ENCODE measurements around the gene BMPR1A. TPM values are rescaled to one million over a fixed set of nuclear protein-coding genes. Genes with fewer than 3 reads are reported as not detected.

BMPR1A gene
- total and polyA plus RNA-seq, 7 experiments from 2014 or later: 2.1 to 11.3 (median 5.6) TPM

- Histone ChIP-seq H3K4me3 (ENCODE audit: low read length) (no peak overlapping the region), H3K36me3 (ENCODE audit: control insufficient read depth in 2 of 3, insufficient read depth in 3 of 3, low read length in 3 of 3) (no peaks in the 10 kb centered on the region), H3K4me1 (ENCODE audit: control insufficient read depth in 2 of 2, insufficient read depth in 2 of 2, low read length in 2 of 2) (peaks cover 0 to 19% of the 10 kb centered on the region in 2 donors), H3K27ac (ENCODE audit: low read depth, low read length) (no peak overlapping the region), H3K9me3 (ENCODE audit: control insufficient read depth in 2 of 3, low read length in 3 of 3) (no peaks in the 10 kb centered on the region), H3K27me3 (ENCODE audit: control insufficient read depth in 2 of 2, insufficient read depth in 2 of 2, low read length in 2 of 2) (no peaks in the 10 kb centered on the region)
- H3K27me3 Mint-ChIP-seq: no peaks in the 10 kb centered on the region
- no peak overlapping the region for H3K4me3 Mint-ChIP-seq
- DNase-seq (no peak), ATAC-seq (no peak)
- H3K4me1 Mint-ChIP-seq: peaks cover 10 to 24% (median 20%) of the 10 kb centered on the region in 7 donors
- no peaks in the 10 kb centered on the region for H3K36me3 Mint-ChIP-seq
- peaks cover 0 to 2% (median 0%) of the 10 kb centered on the region in 11 donors for H3K9me3 Mint-ChIP-seq
- CTCF ChIA-PET: no interaction called here
- intact Hi-C loops (cut with micrococcal nuclease): no loop called here
- POLR2A ChIA-PET: interaction anchor here (0.8 to 1.2 kb wide), 2 partner anchors 12 to 20 kb away, joined by 3 to 6 read pairs; no protein-coding TSS in a partner anchor
- H3K27ac Mint-ChIP-seq: peak overlapping the region in 1 of 9 donors; percentile 51
Observed at GRCh38 chr10:86962136-86962980, 205.9 kb downstream of the BMPR1A start.

- H3K27ac ChIP-seq (ENCODE audit: low read depth, low read length): no peak overlapping the region
Observed at GRCh38 chr10:86962981-86963310, 206.5 kb downstream of the BMPR1A start.

GRCh38 chr10:86963341-86963919, 207.0 kb downstream of the BMPR1A start:
- Mint-ChIP-seq H3K9me3 (peaks cover 0 to 2% (median 0%) of the 10 kb centered on the region in 11 donors), H3K4me1 (peaks cover 10 to 31% (median 24%) of the 10 kb centered on the region in 7 donors), H3K27ac (no peak overlapping the region), H3K36me3 (no peaks in the 10 kb centered on the region), H3K27me3 (peaks cover 0 to 2% (median 0%) of the 10 kb centered on the region in 5 donors), H3K4me3 (no peak overlapping the region)
- peaks cover 0 to 24% of the 10 kb centered on the region in 2 donors for H3K4me1 ChIP-seq (ENCODE audit: control insufficient read depth in 2 of 2, insufficient read depth in 2 of 2, low read length in 2 of 2)
- DNase-seq (no peak), ATAC-seq (no peak)
- no peaks in the 10 kb centered on the region for H3K27me3 ChIP-seq (ENCODE audit: control insufficient read depth in 2 of 2, insufficient read depth in 2 of 2, low read length in 2 of 2)
- no peak overlapping the region for H3K4me3 ChIP-seq (ENCODE audit: low read length)
- H3K9me3 ChIP-seq (ENCODE audit: control insufficient read depth in 2 of 3, low read length in 3 of 3): no peaks in the 10 kb centered on the region
- intact Hi-C loops (cut with micrococcal nuclease): no loop called here
- H3K27ac ChIP-seq (ENCODE audit: low read depth, low read length): no peak overlapping the region
- no peaks in the 10 kb centered on the region for H3K36me3 ChIP-seq (ENCODE audit: control insufficient read depth in 2 of 3, insufficient read depth in 3 of 3, low read length in 3 of 3)
- ChIA-PET CTCF (interaction anchor here (1.2 kb wide), 1 partner anchor 20 kb away, joined by 3 read pairs; no protein-coding TSS in a partner anchor), POLR2A (interaction anchor here (1.4 kb wide), 1 partner anchor 18 kb away, joined by 3 read pairs; no protein-coding TSS in a partner anchor)

More at GRCh38 chr10:86962981-86963310, 206.5 kb downstream of the BMPR1A start:
- intact Hi-C loops (cut with micrococcal nuclease): no loop called here
- Mint-ChIP-seq H3K9me3 (peaks cover 0 to 2% (median 0%) of the 10 kb centered on the region in 11 donors), H3K36me3 (no peaks in the 10 kb centered on the region), H3K27ac (no peak overlapping the region), H3K27me3 (no peaks in the 10 kb centered on the region), H3K4me1 (peaks cover 10 to 30% (median 24%) of the 10 kb centered on the region in 7 donors), H3K4me3 (no peak overlapping the region)
- no peaks in the 10 kb centered on the region for H3K36me3 ChIP-seq (ENCODE audit: control insufficient read depth in 2 of 3, insufficient read depth in 3 of 3, low read length in 3 of 3)
- H3K4me1 ChIP-seq (ENCODE audit: control insufficient read depth in 2 of 2, insufficient read depth in 2 of 2, low read length in 2 of 2): peaks cover 0 to 24% of the 10 kb centered on the region in 2 donors
- DNase-seq (no peak), ATAC-seq (no peak)
- no peaks in the 10 kb centered on the region for H3K27me3 ChIP-seq (ENCODE audit: control insufficient read depth in 2 of 2, insufficient read depth in 2 of 2, low read length in 2 of 2)
- no peak overlapping the region for H3K4me3 ChIP-seq (ENCODE audit: low read length)
- ChIA-PET CTCF (no interaction called here), POLR2A (no interaction called here)
- H3K9me3 ChIP-seq (ENCODE audit: control insufficient read depth in 2 of 3, low read length in 3 of 3): no peaks in the 10 kb centered on the region

DNA sequence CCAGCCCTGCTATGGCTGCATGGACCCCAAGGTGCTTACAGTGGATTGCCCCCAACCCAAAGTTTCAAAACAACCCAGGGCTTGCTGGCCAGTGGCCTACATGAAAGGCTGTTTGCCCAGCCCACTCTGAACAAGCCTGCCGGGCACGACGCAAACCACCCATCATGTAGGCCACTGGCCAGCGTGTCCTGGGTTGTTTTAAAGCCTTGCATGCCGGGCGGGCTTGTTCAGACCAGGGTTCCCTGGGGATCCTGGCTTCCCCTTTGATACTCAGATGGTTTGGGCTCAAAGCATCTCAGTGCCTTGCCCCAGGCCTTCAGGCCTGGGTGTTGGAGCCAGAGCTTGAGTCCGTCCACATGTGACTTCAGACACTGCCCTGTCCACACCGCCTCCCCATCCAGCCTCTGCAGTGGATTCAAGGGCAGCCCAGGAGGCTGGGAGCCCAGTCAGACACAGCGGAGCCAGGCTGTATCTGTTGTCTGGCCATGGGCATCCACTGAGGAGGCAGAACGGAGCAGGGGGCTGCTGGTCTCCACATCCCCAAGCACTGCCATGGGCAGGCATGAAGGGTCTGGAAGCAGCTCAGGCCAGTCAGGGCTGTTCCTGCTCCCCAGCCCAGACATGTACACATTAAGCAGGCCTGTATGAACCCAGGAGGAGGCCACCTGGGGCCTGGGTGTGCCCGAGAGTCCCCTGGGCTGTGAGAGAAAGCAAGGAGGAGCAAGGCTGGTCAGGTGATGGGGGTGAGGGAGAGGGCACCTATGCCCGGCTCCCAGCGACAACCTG, 207.8 kb downstream of the BMPR1A start:
- no peaks in the 10 kb centered on the region for H3K27me3 ChIP-seq (ENCODE audit: control insufficient read depth in 2 of 2, insufficient read depth in 2 of 2, low read length in 2 of 2)
- Mint-ChIP-seq H3K4me3 (no peak overlapping the region), H3K4me1 (peaks cover 10 to 35% (median 29%) of the 10 kb centered on the region in 7 donors), H3K9me3 (peaks cover 0 to 2% (median 0%) of the 10 kb centered on the region in 11 donors), H3K27me3 (peaks cover 0 to 8% (median 0%) of the 10 kb centered on the region in 5 donors), H3K27ac (no peak overlapping the region), H3K36me3 (no peaks in the 10 kb centered on the region)
- H3K4me1 ChIP-seq (ENCODE audit: control insufficient read depth in 2 of 2, insufficient read depth in 2 of 2, low read length in 2 of 2): peaks cover 0 to 30% of the 10 kb centered on the region in 2 donors
- H3K4me3 ChIP-seq (ENCODE audit: low read length): no peak overlapping the region
- ATAC-seq: no peak
- DNase-seq: no peak
- H3K27ac ChIP-seq (ENCODE audit: low read depth, low read length): no peak overlapping the region
- ChIA-PET CTCF (interaction anchor here (1.2 kb wide), 1 partner anchor 21 kb away, joined by 3 read pairs; no protein-coding TSS in a partner anchor), POLR2A (interaction anchor here (1.4 to 1.6 kb wide), 2 partner anchors 11 to 19 kb away, joined by 3 to 5 read pairs; no protein-coding TSS in a partner anchor)
- H3K36me3 ChIP-seq (ENCODE audit: control insufficient read depth in 2 of 3, insufficient read depth in 3 of 3, low read length in 3 of 3): no peaks in the 10 kb centered on the region
- intact Hi-C loops (cut with micrococcal nuclease): no loop called here
- H3K9me3 ChIP-seq (ENCODE audit: control insufficient read depth in 2 of 3, low read length in 3 of 3): no peaks in the 10 kb centered on the region

GRCh38 chr10:86964847-86965190, 208.4 kb downstream of the BMPR1A start:
- intact Hi-C loops (cut with micrococcal nuclease): loop anchor here in 1 of 2 donors (5.0 kb wide), 1 partner anchor 553 kb away; no protein-coding TSS in a partner anchor
- peaks cover 0 to 2% (median 0%) of the 10 kb centered on the region in 11 donors for H3K9me3 Mint-ChIP-seq
- H3K27ac Mint-ChIP-seq: peak overlapping the region in 1 of 9 donors; percentile 63
- no peaks in the 10 kb centered on the region for H3K36me3 ChIP-seq (ENCODE audit: control insufficient read depth in 2 of 3, insufficient read depth in 3 of 3, low read length in 3 of 3)
- no peak overlapping the region for H3K27ac ChIP-seq (ENCODE audit: low read depth, low read length)
- H3K4me1 Mint-ChIP-seq: peaks cover 10 to 40% (median 34%) of the 10 kb centered on the region in 7 donors
- ATAC-seq (no peak), DNase-seq (no peak)
- POLR2A ChIA-PET: interaction anchor here (1.4 to 1.6 kb wide), 2 partner anchors 11 to 19 kb away, joined by 3 to 5 read pairs; no protein-coding TSS in a partner anchor
- H3K9me3 ChIP-seq (ENCODE audit: control insufficient read depth in 2 of 3, low read length in 3 of 3): no peaks in the 10 kb centered on the region
- H3K4me3 ChIP-seq (ENCODE audit: low read length): no peak overlapping the region
- peak overlapping the region in 2 of 10 donors; percentile 0 to 23 for H3K4me3 Mint-ChIP-seq
- CTCF ChIA-PET: interaction anchor here (6.3 kb wide), 1 partner anchor 25 kb away, joined by 90 read pairs; no protein-coding TSS in a partner anchor
- peaks cover 0 to 35% of the 10 kb centered on the region in 2 donors for H3K4me1 ChIP-seq (ENCODE audit: control insufficient read depth in 2 of 2, insufficient read depth in 2 of 2, low read length in 2 of 2)
- H3K27me3 ChIP-seq (ENCODE audit: control insufficient read depth in 2 of 2, insufficient read depth in 2 of 2, low read length in 2 of 2): no peaks in the 10 kb centered on the region
- peaks cover 0 to 14% (median 0%) of the 10 kb centered on the region in 5 donors for H3K27me3 Mint-ChIP-seq
- no peaks in the 10 kb centered on the region for H3K36me3 Mint-ChIP-seq
